HFFc6 (cell line): ENCODE data around the gene POLK. TPM values are rescaled to one million over a fixed set of nuclear protein-coding genes. Genes with fewer than 3 reads are reported as not detected.
"Not testable (repeated sequence)": the region's sequence is repeated elsewhere in the genome, so short reads cannot be mapped to it uniquely, and the experiment has no call there.

Experiments used
- DNase-seq: peaks from one replicate; pipeline ENCODE4 v3.0.0-alpha.2; 2018
- H3K27ac Mint-ChIP-seq: 2 replicates; pipeline ENCODE4 v1.8.0; 2020; ENCODE audit warnings: mild to moderate bottlenecking, mixed read lengths
- H3K27me3 Mint-ChIP-seq: 2 replicates; pipeline ENCODE4 v1.8.0; 2021; ENCODE audit warnings: mild to moderate bottlenecking, moderate library complexity, mixed read lengths; ENCODE audit not compliant: insufficient read depth
- H3K36me3 Mint-ChIP-seq: 2 replicates; pipeline ENCODE4 v1.8.0; 2021; ENCODE audit warnings: low read depth, mixed read lengths
- H3K4me1 Mint-ChIP-seq: 2 replicates; pipeline ENCODE4 v1.8.0; 2020; ENCODE audit warnings: low read depth, mixed read lengths
- H3K4me3 Mint-ChIP-seq: 2 replicates; pipeline ENCODE4 v1.8.0; 2020; ENCODE audit warnings: mild to moderate bottlenecking, moderate library complexity, mixed read lengths
- H3K9me3 Mint-ChIP-seq: 2 replicates; pipeline ENCODE4 v1.8.0; 2020; ENCODE audit warnings: mild to moderate bottlenecking, mixed read lengths
- total RNA-seq, 6 experiments: library from RNA; stranded (reverse); fragmentation: NEBNext Ultra II Directional; extraction: Animal tissue kit (Norgen Biotek cat#: 25700); gene quantifications; 2 replicates in 1 of 6; 3 replicates in 5 of 6; pipeline ENCODE4 v1.2.3, GENCODE V29; 2021
- TF ChIP-seq, protein P1 (sequence below): fragments of 200-600 bp; sonication (generic); IDR thresholded peaks from 2 replicates; pipeline ENCODE4 v1.5.0; 2021; ENCODE audit warnings: antibody characterized with exemption, mild to moderate bottlenecking

The POLK gene
- total RNA-seq, 6 experiments from 2014 or later, result 25.5 to 30.8 (median 28.7) TPM

DNA sequence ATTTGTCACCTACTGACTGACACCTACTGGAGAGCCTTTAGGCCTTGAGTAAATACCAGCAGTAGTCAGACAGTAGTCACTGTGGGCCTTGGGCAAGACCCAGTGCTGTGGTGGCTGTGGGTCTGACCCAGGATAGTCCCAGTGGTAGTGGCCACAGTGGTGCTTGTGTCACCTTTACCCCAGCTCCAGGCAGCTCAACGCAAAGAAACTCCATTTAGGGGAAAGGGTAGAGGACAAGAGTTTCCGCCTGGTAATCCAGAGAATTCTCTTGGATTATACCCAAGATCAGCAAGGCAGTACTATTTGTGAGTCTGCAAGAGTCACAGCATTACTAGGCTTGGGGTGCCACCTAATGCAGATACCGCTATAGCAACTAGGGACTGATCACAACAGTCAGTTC is 29.2 kb upstream of the POLK start:
- Mint-ChIP-seq H3K9me3 (peaks cover 10% of the 10 kb centered on the region), H3K27ac (no peak overlapping the region), H3K4me1 (peaks cover under 1% of the 10 kb centered on the region; the same call in 1 of the 2 replicates), H3K27me3 (peaks cover 1% of the 10 kb centered on the region; the same call in 1 of the 2 replicates), H3K36me3 (peaks cover 36% of the 10 kb centered on the region), H3K4me3 (no peak overlapping the region)
- no peak for DNase-seq
- TF ChIP-seq, protein P1, sequence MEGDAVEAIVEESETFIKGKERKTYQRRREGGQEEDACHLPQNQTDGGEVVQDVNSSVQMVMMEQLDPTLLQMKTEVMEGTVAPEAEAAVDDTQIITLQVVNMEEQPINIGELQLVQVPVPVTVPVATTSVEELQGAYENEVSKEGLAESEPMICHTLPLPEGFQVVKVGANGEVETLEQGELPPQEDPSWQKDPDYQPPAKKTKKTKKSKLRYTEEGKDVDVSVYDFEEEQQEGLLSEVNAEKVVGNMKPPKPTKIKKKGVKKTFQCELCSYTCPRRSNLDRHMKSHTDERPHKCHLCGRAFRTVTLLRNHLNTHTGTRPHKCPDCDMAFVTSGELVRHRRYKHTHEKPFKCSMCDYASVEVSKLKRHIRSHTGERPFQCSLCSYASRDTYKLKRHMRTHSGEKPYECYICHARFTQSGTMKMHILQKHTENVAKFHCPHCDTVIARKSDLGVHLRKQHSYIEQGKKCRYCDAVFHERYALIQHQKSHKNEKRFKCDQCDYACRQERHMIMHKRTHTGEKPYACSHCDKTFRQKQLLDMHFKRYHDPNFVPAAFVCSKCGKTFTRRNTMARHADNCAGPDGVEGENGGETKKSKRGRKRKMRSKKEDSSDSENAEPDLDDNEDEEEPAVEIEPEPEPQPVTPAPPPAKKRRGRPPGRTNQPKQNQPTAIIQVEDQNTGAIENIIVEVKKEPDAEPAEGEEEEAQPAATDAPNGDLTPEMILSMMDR, result no peak

DNA sequence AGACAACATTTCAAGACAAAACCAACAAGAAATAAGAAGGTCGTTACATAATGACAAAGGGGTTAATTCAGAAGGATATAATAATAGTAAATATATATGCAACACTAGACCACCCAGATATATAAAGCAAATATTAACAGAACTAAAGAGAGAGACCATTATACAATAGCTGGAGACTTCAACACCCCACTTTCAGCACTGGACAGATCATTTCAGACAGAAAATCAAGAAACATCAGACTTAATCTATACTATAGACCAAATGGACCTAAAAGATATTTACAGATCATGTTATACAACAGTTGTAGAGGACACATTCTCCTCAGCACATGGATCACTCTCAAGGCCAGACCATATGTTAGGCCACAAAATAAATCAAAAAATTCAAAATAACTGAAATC is 27.1 kb upstream of the POLK start:
- Mint-ChIP-seq H3K9me3 (peaks cover 20% of the 10 kb centered on the region), H3K27ac (no peak overlapping the region), H3K4me1 (peaks cover 7% of the 10 kb centered on the region), H3K4me3 (no peak overlapping the region), H3K36me3 (peaks cover 52% of the 10 kb centered on the region), H3K27me3 (peaks cover 1% of the 10 kb centered on the region; the same call in 1 of the 2 replicates)
- no peak for DNase-seq
- TF ChIP-seq, protein P1, result no peak

DNA sequence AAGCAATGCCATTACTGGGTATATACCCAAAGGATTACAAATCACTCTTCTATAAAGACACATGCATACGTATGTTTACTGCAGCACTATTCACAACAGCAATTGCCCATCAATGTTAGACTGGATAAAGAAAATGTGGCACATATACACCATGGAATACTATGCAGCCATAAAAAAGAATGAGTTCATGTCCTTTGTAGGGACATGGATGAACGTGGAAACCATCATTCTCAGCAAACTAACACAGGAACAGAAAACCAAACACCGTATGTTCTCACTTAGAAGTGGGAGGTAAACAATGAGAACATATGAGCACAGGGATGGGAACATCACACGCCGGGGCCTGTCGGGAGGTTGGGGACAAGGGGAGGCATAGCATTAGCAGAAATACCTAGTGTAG is 21.8 kb upstream of the POLK start:
- not testable (repeated sequence) for H3K4me1 Mint-ChIP-seq, H3K27me3 Mint-ChIP-seq, H3K27ac Mint-ChIP-seq, DNase-seq, H3K4me3 Mint-ChIP-seq
- peaks cover 30% of the 10 kb centered on the region for H3K9me3 Mint-ChIP-seq
- peaks cover 82% of the 10 kb centered on the region for H3K36me3 Mint-ChIP-seq

DNA sequence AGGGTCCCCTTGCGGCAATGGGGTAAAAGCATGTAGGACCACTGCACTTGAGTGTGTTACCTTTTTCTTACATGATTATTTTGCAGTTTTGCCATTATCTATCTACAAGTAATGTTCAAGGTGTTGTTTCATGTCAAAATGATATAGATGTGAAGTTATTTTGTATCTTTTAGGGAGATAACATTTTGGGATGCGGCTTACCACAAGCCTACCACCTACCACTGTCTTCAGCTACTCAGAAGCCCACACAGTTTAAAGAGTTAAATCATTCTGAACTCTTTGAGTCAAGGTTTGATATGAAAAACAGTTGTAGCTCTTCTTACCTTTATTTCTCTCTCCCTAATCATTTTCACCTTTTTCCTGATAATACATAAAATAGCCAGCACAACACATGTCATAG is 20.1 kb upstream of the POLK start:
- no peak overlapping the region for H3K27ac Mint-ChIP-seq
- TF ChIP-seq, protein P1, result no peak
- no peak overlapping the region for H3K4me3 Mint-ChIP-seq
- H3K4me1 Mint-ChIP-seq, result peaks cover 15% of the 10 kb centered on the region
- peaks cover 3% of the 10 kb centered on the region; the same call in 1 of the 2 replicates for H3K27me3 Mint-ChIP-seq
- peaks cover 23% of the 10 kb centered on the region for H3K9me3 Mint-ChIP-seq
- H3K36me3 Mint-ChIP-seq, result peaks cover 68% of the 10 kb centered on the region
- DNase-seq, result no peak

DNA sequence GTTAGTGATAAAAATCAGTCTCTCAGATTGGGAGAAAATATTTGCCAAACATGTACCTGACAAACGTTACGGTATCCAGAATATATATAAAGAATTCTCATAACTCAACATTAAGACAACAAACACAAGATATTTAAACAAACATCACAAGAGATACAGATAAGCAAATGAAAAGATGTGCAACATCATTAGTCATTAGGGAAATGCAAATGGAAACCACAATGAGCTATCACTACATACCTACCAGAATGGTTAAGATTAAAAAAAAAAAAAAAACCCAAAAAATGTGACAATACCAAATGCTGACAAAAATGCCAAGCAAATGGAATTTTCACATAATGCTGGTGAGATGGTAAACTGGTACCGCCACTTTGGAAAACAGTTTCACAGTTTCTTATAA is 15.7 kb upstream of the POLK start:
- Mint-ChIP-seq H3K36me3 (peaks cover 66% of the 10 kb centered on the region), H3K4me3 (no peak overlapping the region), H3K27ac (no peak overlapping the region), H3K27me3 (peaks cover 6% of the 10 kb centered on the region; the same call in 1 of the 2 replicates), H3K4me1 (peaks cover 10% of the 10 kb centered on the region), H3K9me3 (no peaks in the 10 kb centered on the region)
- TF ChIP-seq, protein P1, result no peak
- no peak for DNase-seq

DNA sequence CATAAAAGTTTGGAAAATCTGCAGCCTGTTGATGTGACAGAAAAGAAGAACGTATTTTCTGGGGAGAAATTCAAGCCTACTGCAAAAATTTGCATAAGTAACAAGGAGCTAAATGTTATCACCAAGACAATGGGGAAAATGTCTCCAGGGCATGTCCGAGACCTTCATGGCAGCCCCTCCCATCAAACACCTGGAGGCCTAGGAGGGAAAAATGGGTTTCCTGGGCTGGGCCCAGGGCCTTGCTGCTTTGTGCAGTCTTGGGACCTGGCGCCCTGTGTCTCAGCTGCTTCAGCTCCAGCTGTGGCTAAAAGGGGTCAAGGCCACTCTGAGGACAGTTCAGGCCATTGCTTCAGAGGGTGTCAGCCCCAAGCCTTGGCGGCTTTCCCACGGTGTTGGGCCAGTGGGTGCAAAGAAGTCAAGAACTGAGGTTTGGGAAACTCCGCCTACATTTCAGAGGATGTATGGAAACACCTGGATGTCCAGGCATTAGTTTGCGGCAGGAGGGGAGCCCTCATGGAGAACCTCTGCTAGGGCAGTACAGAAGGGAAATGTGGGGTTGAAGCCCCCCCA is 13.4 kb upstream of the POLK start:
- no peak overlapping the region for H3K27ac Mint-ChIP-seq
- H3K36me3 Mint-ChIP-seq, result peaks cover 48% of the 10 kb centered on the region
- peaks cover 10% of the 10 kb centered on the region for H3K4me1 Mint-ChIP-seq
- peaks cover 3% of the 10 kb centered on the region; the same call in 1 of the 2 replicates for H3K27me3 Mint-ChIP-seq
- TF ChIP-seq, protein P1, result no peak
- H3K4me3 Mint-ChIP-seq, result no peak overlapping the region
- no peaks in the 10 kb centered on the region for H3K9me3 Mint-ChIP-seq
- DNase-seq, result no peak

DNA sequence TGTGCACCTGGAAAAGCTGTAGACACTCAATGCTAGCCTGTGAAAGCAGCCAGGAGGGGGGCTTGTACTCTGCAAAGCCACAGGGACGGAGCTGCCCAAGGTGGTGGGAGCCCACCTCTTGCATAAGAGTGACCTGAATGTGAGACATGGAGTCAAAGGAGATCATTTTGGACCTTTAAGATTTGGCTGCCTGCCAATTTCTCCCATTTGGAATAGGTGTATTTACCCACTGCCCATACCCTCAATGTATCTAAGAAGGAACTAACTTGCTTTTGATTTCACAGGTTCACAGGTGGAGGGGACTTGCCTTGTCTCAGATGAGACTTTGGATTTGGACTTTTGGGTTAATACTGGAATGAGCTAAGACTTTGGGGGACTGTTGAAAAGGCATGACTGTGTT is 12.8 kb upstream of the POLK start:
- not testable (repeated sequence) for H3K27ac Mint-ChIP-seq, H3K4me1 Mint-ChIP-seq, DNase-seq, H3K4me3 Mint-ChIP-seq, H3K9me3 Mint-ChIP-seq, H3K27me3 Mint-ChIP-seq
- H3K36me3 Mint-ChIP-seq, result peaks cover 43% of the 10 kb centered on the region

DNA sequence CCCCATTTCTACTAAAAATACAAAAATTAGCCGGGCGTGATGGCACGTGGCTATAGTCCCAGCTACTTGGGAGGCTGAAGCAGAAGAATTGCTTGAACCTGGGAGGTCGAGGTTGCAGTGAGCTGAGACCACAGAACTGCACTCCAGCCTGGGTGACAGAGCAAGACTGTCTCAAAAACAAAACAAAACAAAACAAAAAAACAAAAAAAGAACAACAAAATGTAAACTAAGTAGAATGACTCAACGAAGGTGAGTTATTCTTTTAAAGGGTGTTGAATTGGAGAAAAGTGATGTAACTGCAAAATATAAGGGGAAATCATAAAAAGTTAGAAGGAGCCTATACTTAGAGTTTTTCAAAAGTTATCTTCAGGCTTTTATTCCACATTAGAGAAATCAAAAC is 6.6 kb upstream of the POLK start:
- peaks cover 38% of the 10 kb centered on the region for H3K4me1 Mint-ChIP-seq
- peaks cover 20% of the 10 kb centered on the region for H3K36me3 Mint-ChIP-seq
- H3K27me3 Mint-ChIP-seq, H3K9me3 Mint-ChIP-seq, H3K4me3 Mint-ChIP-seq, DNase-seq, H3K27ac Mint-ChIP-seq: not testable (repeated sequence)
